ENCODE results near the gene LYZL6.
"Not testable (repeated sequence)": the region's sequence is repeated elsewhere in the genome, so short reads cannot be mapped to it uniquely, and the experiment has no call there.

LYZL6 gene

GRCh38 chr17:35906191-35906925, 37.2 kb downstream of the LYZL6 start:
- no peak for FAIRE-seq

GRCh38 chr17:35903451-35903850, 40.1 kb downstream of the LYZL6 start:
- no peak for FAIRE-seq

- no peak for FAIRE-seq
Measured at GRCh38 chr17:35901631-35902175, 41.8 kb downstream of the LYZL6 start.

GRCh38 chr17:35900708-35901480, 42.6 kb downstream of the LYZL6 start:
- no peak for FAIRE-seq

DNA sequence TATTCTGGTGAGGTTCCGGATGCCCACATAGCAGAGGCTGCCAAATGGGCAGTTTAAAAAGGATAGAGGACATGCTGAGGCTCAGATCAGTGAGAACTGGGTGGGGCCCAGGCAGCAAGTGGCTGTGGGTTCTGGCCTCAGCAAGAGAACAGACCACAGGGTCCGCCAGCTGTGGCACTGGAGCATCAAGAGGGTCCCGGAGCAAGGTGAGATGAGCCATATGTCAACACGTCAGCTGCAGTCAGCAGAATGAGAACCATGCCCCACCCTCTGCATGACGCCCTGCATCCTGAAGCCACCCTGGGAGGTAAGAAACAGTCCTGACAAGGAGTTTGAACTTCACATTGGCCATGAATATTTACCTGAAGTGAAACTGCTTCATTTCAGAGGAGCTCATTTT, 43.2 kb downstream of the LYZL6 start:
- no peak for FAIRE-seq

- no peak for FAIRE-seq
Measured at GRCh38 chr17:35898283-35899070, 45.0 kb downstream of the LYZL6 start.

DNA sequence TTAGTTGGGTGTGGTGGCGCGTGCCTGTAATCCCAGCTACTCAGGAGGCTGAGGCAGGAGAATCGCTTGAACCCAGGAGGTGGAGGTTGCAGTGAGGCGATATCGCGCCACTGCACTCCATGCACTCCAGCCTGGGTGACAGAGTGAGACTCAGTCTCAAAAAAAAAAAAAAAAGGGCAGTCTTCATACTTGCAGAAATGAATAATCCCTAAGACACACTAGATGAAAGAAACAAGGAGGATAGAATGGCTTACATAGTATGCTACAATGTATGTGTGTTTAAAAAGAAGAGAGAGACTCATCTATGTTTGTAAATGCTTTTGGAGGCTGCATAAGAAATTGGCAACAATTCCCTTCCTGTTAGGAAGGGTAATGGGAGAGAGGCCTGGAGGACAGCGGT, 45.7 kb downstream of the LYZL6 start:
- FAIRE-seq = not testable (repeated sequence)

GRCh38 chr17:35895636-35896587, 47.6 kb downstream of the LYZL6 start:
- FAIRE-seq = no peak

- FAIRE-seq = no peak
Measured at GRCh38 chr17:35894206-35894605, 49.3 kb downstream of the LYZL6 start.

GRCh38 chr17:35893751-35894150, 49.8 kb downstream of the LYZL6 start:
- FAIRE-seq = no peak

DNA sequence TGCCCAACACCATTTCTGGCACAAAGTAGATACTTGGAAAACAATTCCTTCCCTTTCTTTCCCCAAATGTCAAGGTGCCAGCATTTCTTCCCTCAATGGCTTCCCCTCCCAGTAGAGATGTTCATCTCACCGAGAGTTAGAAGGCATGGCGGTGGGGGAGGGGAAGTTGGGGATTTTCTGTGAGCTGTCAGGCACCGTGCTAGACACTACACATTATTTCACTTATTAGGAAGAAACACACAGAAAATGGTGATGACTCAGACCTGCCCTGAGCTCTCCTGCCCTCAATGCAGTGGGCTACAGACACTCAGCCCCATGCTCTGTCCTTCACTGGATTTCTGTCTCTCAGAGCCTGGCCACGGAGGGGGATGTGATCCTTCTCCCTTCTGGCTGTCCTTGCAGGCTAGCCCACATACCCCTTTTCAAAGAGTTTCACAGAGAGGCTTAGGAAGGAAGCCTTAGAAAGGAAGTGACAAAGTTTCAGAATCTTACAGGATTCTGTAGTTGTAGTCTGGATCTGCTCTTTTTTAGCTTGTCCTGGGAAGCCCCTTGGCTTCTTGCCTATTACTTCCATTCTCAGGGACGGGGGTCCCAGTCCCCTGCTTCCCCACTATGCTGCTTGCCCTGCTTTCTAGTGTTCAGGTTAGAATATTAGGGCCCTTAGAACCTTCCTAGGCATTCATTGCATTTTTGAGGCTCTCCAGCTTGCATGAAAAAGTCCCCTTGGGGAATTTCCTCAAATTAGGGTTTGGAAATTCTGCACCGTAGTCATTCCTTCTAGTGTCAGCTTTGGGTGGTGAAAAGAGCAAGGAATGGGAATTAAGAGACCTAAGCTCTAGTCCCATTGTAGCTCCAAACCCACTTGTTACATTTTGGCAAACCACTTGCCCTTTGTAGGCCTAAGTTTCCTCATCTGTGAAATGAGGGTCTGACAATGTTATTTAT, 51.1 kb downstream of the LYZL6 start:
- no peak for FAIRE-seq

DNA sequence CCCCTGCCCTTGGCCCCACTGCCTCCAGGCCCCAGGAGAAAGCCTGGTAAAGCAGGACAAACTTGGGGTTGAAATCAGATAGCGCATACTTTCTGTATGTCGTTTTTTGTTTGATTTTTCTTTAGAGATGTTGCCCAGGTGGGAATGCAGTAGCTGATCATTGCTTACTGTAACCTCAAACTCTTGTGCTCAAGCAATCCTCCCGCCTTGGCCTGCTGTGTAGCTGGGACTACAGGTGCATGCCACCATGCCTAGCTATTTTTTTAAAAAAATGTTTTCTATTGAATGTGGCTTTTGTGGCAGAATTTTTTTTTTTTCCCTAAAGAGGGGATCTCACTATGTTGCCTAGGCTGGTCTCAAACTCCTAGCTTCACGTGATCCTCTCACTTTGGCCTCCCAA, 52.2 kb downstream of the LYZL6 start:
- no peak for FAIRE-seq

DNA sequence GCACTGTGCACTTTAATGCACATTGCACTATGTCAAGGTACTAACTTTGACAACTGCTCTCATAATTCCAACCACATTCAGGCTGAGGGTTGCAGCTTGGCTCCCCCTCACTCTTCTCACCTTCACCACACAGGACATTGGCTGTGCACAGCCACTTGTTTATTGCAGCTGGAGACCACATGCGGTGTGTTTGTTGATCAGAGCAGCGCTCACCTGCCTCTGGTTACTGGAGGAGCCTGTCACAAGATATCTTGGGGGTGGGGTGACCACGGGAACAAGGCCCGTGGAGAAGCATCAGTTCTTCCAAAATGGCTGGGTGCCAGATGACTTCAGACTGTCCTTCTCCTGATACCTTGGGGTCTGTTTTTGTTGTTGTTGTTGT, 52.7 kb downstream of the LYZL6 start:
- no peak for FAIRE-seq

GRCh38 chr17:35889818-35890773, 53.4 kb downstream of the LYZL6 start:
- FAIRE-seq = no peak

GRCh38 chr17:35889241-35889640, 54.3 kb downstream of the LYZL6 start:
- no peak for FAIRE-seq
